Measurements from ENCODE around the gene CST4.

The CST4 gene

GRCh38 chr20:23647346-23647745 is 41.5 kb downstream of the CST4 start (continued):
- no peak for TF ChIP-seq ZNF2 (tag by site-specific recombination; IDR thresholded peaks at IDR 0.05)
- no peak for TF ChIP-seq ZNF292 (tag by site-specific recombination; IDR thresholded peaks at IDR 0.05; ENCODE audit: borderline replicate concordance, low read depth)

- Histone ChIP-seq H3K4me3 (ENCODE audit: low read depth, low read length) (no peak overlapping the region), H3K4me1 (ENCODE audit: control insufficient read depth, insufficient read depth, low read length) (no peaks in the 10 kb centered on the region), H3K27ac (ENCODE audit: extremely low read depth, low read depth, low read length) (peak overlapping the region; percentile 30; the same call in 1 of the 2 replicates), H3K36me3 (ENCODE audit: control insufficient read depth in 2 of 2, insufficient read depth in 1 of 2, low read length in 2 of 2) (no peaks in the 10 kb centered on the region), H3K9me3 (ENCODE audit: control insufficient read depth, insufficient read depth, low read depth, low read length) (no peaks in the 10 kb centered on the region)
- CTCF ChIA-PET = interaction anchor here (0.6 kb wide), 1 partner anchor 1262 kb away, joined by 3 read pairs; no protein-coding TSS in a partner anchor
- TF ChIP-seq ZNF214 (tag by site-specific recombination; IDR thresholded peaks at IDR 0.05; ENCODE audit: borderline replicate concordance) (no peak), IKZF3 (tag by site-specific recombination; IDR thresholded peaks at IDR 0.05) (no peak), ZNF561 (tag by site-specific recombination; IDR thresholded peaks at IDR 0.05; ENCODE audit: borderline replicate concordance) (no peak), OSR2 (tag by site-specific recombination; IDR thresholded peaks at IDR 0.05) (peak; percentile 11; the same call in 1 of the 2 replicates), ZNF148 (tag by site-specific recombination; IDR thresholded peaks at IDR 0.05; ENCODE audit: borderline replicate concordance) (no peak), ZNF221 (tag by site-specific recombination; IDR thresholded peaks at IDR 0.05; ENCODE audit: borderline replicate concordance) (no peak), PRDM6 (tag by site-specific recombination; IDR thresholded peaks at IDR 0.05) (peak; percentile 70), MEIS1 (CRISPR knock-in tag; IDR thresholded peaks at IDR 0.05; ENCODE audit: borderline replicate concordance) (no peak), ZNF843 (tag by site-specific recombination; IDR thresholded peaks at IDR 0.05) (peak; percentile 50; the same call in 1 of the 2 replicates), ZBTB21 (tag by site-specific recombination; IDR thresholded peaks at IDR 0.05) (no peak), ZNF248 (tag by site-specific recombination; IDR thresholded peaks at IDR 0.05) (no peak), ZBTB11 (tag by site-specific recombination; conservative IDR thresholded peaks at IDR 0.05; ENCODE audit: low read depth) (no peak), KLF8 (tag by site-specific recombination; IDR thresholded peaks at IDR 0.05) (no peak), FEZF1 (tag by site-specific recombination; IDR thresholded peaks at IDR 0.05) (peak; percentile 51), ZXDB (tag by site-specific recombination; IDR thresholded peaks at IDR 0.05) (peak; percentile 58; the same call in 1 of the 2 replicates), ZNF24 (tag by site-specific recombination; IDR thresholded peaks at IDR 0.05) (no peak), ZNF629 (tag by site-specific recombination; IDR thresholded peaks at IDR 0.05) (0 out of 2 replicates have a peak, but pooled peaks have one; percentile 15)
- POLR2A ChIA-PET = no interaction called here
Measured at GRCh38 chr20:23646106-23646873, 42.5 kb downstream of the CST4 start.

Measured in HEK293 (cell line).